Measurements from ENCODE around the gene TMEM54.
A peak's percentile ranks its signal among the peaks of the same experiment; 100 is the strongest.

Gene TMEM54

GRCh38 chr1:32900956-32901822 is at the start of gene TMEM54:
Gene TMEM54, minus strand, starts transcription at chr1:32901389. Its CDS starts 151 bp downstream, at chr1:32901238.
- peak; percentile 18 for DNase-seq

- DNase-seq = no peak
Measured at GRCh38 chr1:32949519-32949918, 48.3 kb upstream of the TMEM54 start.

GRCh38 chr1:32948905-32949304 is 47.7 kb upstream of the TMEM54 start:
- DNase-seq = no peak

- DNase-seq = no peak
Measured at GRCh38 chr1:32948390-32948722, 47.2 kb upstream of the TMEM54 start.

GRCh38 chr1:32947669-32948389 is 46.6 kb upstream of the TMEM54 start:
- no peak for DNase-seq

GRCh38 chr1:32946413-32946812 is 45.2 kb upstream of the TMEM54 start:
- no peak for DNase-seq

- no peak for DNase-seq
Measured at GRCh38 chr1:32944180-32944579, 43.0 kb upstream of the TMEM54 start.

GRCh38 chr1:32939655-32940371 is 38.6 kb upstream of the TMEM54 start:
- no peak for DNase-seq

- DNase-seq = no peak
Measured at GRCh38 chr1:32937061-32937460, 35.9 kb upstream of the TMEM54 start.

GRCh38 chr1:32934535-32934934 is 33.3 kb upstream of the TMEM54 start:
- DNase-seq = no peak

- no peak for DNase-seq
Measured at GRCh38 chr1:32933742-32934322, 32.6 kb upstream of the TMEM54 start.

- DNase-seq = no peak
Measured at GRCh38 chr1:32931760-32932159, 30.6 kb upstream of the TMEM54 start.

GRCh38 chr1:32929366-32929765 is 28.2 kb upstream of the TMEM54 start:
- DNase-seq = no peak

GRCh38 chr1:32928715-32929114 is 27.5 kb upstream of the TMEM54 start:
- no peak for DNase-seq

- no peak for DNase-seq
Measured at GRCh38 chr1:32928285-32928684, 27.1 kb upstream of the TMEM54 start.

- no peak for DNase-seq
Measured at GRCh38 chr1:32927441-32927840, 26.3 kb upstream of the TMEM54 start.

- no peak for DNase-seq
Measured at GRCh38 chr1:32926562-32926961, 25.4 kb upstream of the TMEM54 start.

- no peak for DNase-seq
Measured at GRCh38 chr1:32925403-32926162, 24.4 kb upstream of the TMEM54 start.

- DNase-seq = no peak
Measured at GRCh38 chr1:32924881-32925344, 23.7 kb upstream of the TMEM54 start.

- no peak for DNase-seq
Measured at GRCh38 chr1:32920833-32921232, 19.6 kb upstream of the TMEM54 start.

- no peak for DNase-seq
Measured at GRCh38 chr1:32919811-32920733, 18.9 kb upstream of the TMEM54 start.

Data from stimulated activated CD4-positive, alpha-beta T cell treated with anti-CD3 and anti-CD28 coated beads, Interleukin-12 subunit alpha, Interleukin-12 subunit beta, amount 100 ng/mL, for 4 hours (primary cell).